Activated CD4-positive, alpha-beta memory T cell treated with anti-CD3 and anti-CD28 coated beads, Interleukin-2, amount 10 ng/mL, durations not matched to agents 7 days and 5 days (primary cell): Measurements from ENCODE around the gene HIPK2. TPM values are rescaled to one million over a fixed set of nuclear protein-coding genes. Genes with fewer than 3 reads are reported as not detected.

Experiments used
- CTCF ChIA-PET: fragments of 350-600 bp; sonication (Branson Sonifier 250); formaldehyde crosslinking; loops from one replicate; lab custom pipeline; 2021; ENCODE audit warnings: antibody characterized with exemption, inconsistent platforms; lab: Charles Lee
- POLR2A ChIA-PET: fragments of 350-600 bp; sonication (Branson Sonifier 250); formaldehyde crosslinking; loops from one replicate; lab custom pipeline; 2021; ENCODE audit warnings: antibody characterized with exemption; lab: Charles Lee
- DNase-seq: peaks from one replicate; pipeline ENCODE4 v3.0.0-alpha.2; 2020
- H3K27ac Mint-ChIP-seq: one replicate; pipeline ENCODE4 v1.8.0; 2021; ENCODE audit warnings: mild to moderate bottlenecking, mixed read lengths
- H3K27me3 Mint-ChIP-seq: one replicate; pipeline ENCODE4 v1.8.0; 2021; ENCODE audit warnings: mixed read lengths
- H3K36me3 Mint-ChIP-seq: one replicate; pipeline ENCODE4 v1.8.0; 2021; ENCODE audit warnings: low read depth, mixed read lengths
- H3K4me1 Mint-ChIP-seq: one replicate; pipeline ENCODE4 v1.8.0; 2021; ENCODE audit warnings: mixed read lengths
- H3K4me3 Mint-ChIP-seq: one replicate; pipeline ENCODE4 v1.8.0; 2021; ENCODE audit warnings: mild to moderate bottlenecking, mixed read lengths
- H3K9me3 Mint-ChIP-seq: one replicate; pipeline ENCODE4 v1.8.0; 2021; ENCODE audit warnings: mixed read lengths
- total RNA-seq, 2 experiments: library from RNA; stranded (reverse); gene quantifications; one replicate each; pipeline ENCODE4 v1.2.3, GENCODE V29; 2021

The HIPK2 gene
- total RNA-seq, 2 experiments from 2014 or later, result 24.0 to 25.2 TPM

DNA sequence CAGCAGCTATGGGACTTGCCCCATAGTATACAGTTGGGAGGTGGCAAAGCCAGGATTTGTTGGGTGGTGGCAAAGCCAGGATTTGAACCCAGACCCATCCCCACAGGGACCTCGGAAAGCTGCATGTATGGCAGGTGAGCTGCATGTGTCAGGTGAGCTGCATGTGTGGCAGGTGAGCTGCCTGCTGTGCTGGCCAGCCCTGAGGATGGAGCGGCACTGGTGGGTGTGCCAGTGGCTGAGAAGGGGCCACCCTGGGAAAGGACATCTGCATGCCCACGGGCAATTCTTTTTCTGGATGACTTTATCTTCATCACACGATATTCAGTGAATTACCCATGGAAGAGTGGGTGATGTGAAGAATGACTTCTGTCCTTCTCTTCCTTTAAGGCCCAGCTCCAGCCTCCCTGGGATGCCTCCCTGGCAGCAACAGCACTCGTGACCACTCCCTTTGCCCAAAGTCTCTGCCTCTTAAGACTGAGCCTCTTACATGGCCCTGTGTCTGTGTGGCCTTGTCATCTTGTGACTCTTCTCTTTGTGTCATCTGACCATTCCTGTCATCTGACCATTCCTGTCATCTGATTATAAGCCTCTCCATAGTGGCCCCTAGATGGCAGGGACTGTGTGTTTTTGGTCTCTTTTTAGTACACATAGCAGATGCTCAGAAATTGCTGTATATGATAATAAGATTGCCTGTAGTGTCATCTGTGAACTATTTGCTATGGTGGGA, 229.3 kb downstream of the HIPK2 start:
- ChIA-PET POLR2A (no interaction called here), CTCF (interaction anchor here (0.7 kb wide), 1 partner anchor 53 kb away, joined by 7 read pairs; no protein-coding TSS in a partner anchor)
- no peak overlapping the region for H3K27ac Mint-ChIP-seq
- no peaks in the 10 kb centered on the region for H3K9me3 Mint-ChIP-seq
- peaks cover 3% of the 10 kb centered on the region for H3K27me3 Mint-ChIP-seq
- no peaks in the 10 kb centered on the region for H3K4me1 Mint-ChIP-seq
- H3K4me3 Mint-ChIP-seq, result no peak overlapping the region
- H3K36me3 Mint-ChIP-seq, result no peaks in the 10 kb centered on the region
- no peak for DNase-seq

DNA sequence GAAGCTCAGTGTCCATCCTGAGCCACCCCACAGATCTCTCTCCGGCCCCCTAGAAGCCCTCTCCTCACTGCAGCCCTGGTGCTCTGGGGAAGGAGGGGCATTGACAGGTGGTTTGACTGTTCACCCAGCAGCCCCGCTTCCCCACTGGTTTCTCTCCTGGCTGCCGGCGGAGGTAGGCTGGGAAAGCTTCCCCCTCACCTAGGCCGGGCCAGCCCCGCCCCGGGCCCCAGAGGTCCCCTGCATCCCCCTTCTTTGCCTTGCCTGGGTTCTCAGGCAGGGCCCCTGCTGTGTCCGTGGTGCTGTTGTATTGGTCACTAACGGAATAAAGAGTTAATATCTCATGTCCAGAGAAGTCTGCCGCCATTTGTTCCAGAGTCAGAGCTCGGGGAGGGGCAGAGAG, 233.2 kb downstream of the HIPK2 start:
- H3K27ac Mint-ChIP-seq, result no peak overlapping the region
- CTCF ChIA-PET, result no interaction called here
- no peaks in the 10 kb centered on the region for H3K4me1 Mint-ChIP-seq
- H3K27me3 Mint-ChIP-seq, result no peaks in the 10 kb centered on the region
- no peaks in the 10 kb centered on the region for H3K9me3 Mint-ChIP-seq
- DNase-seq, result no peak
- no peaks in the 10 kb centered on the region for H3K36me3 Mint-ChIP-seq
- POLR2A ChIA-PET, result no interaction called here
- H3K4me3 Mint-ChIP-seq, result no peak overlapping the region

DNA sequence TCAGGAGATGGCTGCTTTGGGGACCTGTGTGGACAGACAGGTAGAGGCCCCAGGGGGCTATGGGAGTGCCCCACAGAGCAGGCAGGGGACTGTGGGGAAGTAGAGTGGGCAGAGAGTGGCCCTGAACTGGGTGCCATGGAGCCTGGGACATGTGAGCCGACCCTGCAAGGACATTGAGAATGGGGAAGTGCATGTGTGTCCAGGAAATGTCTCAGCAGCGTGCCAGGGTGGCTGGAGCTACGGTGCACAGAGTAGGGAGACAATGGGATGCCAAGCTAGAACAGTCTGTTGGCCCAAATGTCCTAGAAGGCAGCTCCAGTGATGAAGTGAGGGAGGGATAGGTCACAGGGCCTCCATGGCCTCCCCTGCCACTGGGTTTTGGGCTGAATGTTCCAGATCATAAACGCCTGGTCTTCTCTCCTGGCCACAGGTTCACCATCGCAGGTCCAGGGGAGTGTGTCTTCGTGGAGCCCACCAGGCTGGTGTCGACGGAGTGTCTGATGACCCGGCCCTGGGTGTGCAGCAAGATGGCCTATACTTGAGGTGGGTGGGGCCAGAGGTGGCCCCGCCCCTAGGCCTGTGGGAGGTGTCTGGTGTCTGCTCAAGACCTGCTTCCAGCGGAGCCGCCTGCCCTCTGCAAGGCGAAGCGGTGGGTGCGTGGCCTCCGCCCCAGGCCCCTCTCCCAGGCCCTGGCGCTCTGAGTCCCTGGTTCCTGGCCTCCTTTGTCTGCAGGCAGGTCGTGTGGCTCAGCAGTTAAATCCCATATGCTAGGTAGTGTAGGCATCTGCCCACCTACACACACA, 233.8 kb downstream of the HIPK2 start:
- Mint-ChIP-seq H3K4me1 (no peaks in the 10 kb centered on the region), H3K9me3 (no peaks in the 10 kb centered on the region), H3K27ac (no peak overlapping the region), H3K36me3 (no peaks in the 10 kb centered on the region), H3K4me3 (no peak overlapping the region), H3K27me3 (no peaks in the 10 kb centered on the region)
- DNase-seq, result no peak
- CTCF ChIA-PET, result interaction anchor here (0.8 kb wide), 1 partner anchor 57 kb away, joined by 3 read pairs; no protein-coding TSS in a partner anchor
- POLR2A ChIA-PET, result no interaction called here

DNA sequence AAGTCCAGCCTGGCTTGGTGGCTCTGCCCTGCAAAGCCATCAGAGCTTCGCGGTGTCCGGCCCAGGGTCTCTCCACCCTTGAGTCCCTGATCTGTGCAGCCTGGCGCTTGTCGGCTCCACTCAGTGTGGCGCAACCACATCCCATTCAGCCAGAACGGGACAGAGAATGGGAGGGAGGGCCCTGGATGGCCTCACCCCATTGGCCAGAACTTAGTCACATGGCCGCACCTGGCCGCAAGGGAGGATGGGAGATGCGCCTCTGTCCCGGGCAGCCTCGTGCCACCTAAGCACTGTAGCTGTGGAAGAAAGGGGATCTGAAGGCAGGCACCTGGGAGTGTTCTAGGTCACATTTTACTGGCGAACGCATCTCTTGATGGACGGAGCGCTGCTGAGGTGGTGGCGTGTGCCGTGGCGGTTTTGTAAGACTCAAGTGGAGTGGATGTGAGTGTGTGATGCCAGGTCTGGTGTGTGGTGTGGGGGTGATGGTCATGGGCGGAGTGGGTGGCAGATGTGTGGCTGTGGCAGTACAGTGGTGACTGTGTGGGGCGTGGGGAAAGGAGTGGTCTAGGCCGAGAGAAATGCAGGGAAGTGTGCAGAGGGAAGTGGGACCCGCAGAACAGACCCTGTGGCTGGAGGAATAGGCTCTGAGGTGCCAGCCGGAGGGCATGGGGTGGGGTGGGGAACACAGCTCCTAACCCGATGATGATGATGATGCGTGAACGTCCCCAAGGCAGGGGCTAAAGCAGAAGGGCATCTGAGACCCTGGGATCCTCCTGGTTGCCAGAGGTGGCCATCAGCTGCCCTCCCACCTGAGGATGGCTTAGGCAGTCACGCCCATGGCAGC, 235.3 kb downstream of the HIPK2 start:
- H3K36me3 Mint-ChIP-seq, result no peaks in the 10 kb centered on the region
- H3K4me1 Mint-ChIP-seq, result no peaks in the 10 kb centered on the region
- H3K27ac Mint-ChIP-seq, result no peak overlapping the region
- H3K27me3 Mint-ChIP-seq, result peaks cover 1% of the 10 kb centered on the region
- no peak for DNase-seq
- CTCF ChIA-PET, result no interaction called here
- POLR2A ChIA-PET, result no interaction called here
- H3K4me3 Mint-ChIP-seq, result no peak overlapping the region
- no peaks in the 10 kb centered on the region for H3K9me3 Mint-ChIP-seq

DNA sequence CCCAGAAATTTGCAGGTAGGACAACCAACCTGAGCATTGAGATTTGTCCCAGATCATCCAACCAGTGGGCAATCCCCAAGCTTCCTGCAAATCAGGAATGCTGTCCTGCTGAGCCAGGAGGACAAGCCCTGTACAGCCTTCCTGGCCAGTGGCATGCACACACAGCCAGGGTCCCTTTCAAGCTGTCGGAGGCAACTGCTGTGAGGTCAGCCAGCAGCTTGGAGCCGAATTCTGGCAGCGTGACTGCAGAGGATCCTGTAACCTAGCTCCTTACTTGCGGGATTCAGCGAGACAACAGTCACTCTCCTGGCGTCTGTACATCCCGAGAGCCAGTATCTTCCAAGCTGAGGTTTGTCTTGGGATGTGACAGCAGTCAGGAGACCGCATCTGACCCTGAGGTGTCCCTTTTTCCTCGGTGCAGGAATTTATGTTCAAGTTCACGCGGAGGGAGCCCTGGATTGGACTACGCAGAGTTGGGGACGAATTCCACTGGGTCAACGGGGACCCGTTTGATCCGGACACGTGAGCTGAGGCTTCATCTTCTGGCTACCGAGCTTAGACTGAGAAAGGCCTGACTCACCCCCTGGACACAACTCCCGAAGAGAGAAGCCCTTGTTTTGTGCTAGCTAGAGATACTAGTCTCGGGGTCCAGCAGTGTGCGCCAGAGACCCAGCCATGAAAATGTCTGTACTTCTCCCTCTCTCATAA, 236.0 kb downstream of the HIPK2 start:
- Mint-ChIP-seq H3K9me3 (no peaks in the 10 kb centered on the region), H3K4me3 (no peak overlapping the region), H3K36me3 (no peaks in the 10 kb centered on the region), H3K4me1 (no peaks in the 10 kb centered on the region), H3K27ac (no peak overlapping the region), H3K27me3 (peaks cover 7% of the 10 kb centered on the region)
- DNase-seq, result no peak
- ChIA-PET POLR2A (no interaction called here), CTCF (no interaction called here)

DNA sequence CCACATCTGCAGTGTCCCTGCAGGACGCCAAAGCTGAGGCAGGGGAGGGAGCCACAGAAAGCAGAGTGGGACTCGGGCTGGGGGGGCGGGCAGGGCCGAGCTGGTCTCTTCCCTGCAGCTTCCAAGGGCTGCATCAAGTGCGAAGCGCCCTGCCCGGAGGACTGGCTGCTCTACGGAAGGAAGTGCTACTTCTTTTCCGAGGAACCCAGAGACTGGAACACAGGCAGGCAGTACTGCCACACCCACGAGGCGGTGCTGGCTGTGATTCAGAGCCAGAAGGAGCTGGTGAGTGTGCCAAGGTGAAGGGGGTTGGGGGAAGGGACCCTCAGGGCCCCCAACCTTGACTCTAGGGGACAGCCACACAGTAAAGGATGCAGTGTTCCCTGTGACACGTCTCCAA, 237.6 kb downstream of the HIPK2 start:
- no peaks in the 10 kb centered on the region for H3K9me3 Mint-ChIP-seq

DNA sequence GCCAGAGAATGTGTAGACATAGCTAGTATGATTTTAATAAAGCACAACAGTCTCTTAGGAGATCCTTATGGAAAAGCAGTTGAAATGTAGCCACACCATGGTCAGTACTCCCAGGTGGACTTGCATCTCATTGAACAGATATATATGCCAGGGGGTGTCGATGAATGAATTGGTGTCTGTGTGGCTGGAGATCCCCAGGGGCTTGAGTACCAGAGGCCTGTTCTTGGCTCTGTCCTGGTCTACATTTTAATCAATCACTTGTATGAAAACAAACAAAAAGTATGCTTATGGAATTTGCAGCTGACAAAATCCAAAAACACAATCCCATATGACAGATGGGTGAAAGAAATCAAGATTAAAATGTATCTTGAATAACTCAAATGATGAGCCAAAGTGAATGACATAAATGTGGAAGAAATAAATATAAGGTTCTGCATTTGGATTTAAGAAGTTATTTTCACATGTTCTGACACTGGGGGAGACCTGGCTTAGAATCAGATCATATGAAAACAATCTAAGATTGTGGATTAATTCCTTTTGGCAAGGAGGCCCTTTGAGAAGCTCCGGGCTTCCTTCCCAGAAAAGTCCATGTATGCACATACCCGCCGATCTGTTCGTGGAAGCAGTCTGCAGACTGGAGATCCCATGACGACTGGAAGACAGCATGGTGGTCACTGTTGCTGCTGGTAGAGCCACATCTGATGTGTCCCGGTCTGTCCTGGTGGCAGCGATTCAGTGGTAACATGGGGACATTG, 238.7 kb downstream of the HIPK2 start:
- POLR2A ChIA-PET, result no interaction called here
- CTCF ChIA-PET, result interaction anchor here (0.7 kb wide), 1 partner anchor 123 kb away, joined by 3 read pairs; no protein-coding TSS in a partner anchor

More for the DNA sequence above, 237.6 kb downstream of the HIPK2 start:
- H3K27me3 Mint-ChIP-seq, result peaks cover 10% of the 10 kb centered on the region
- H3K4me3 Mint-ChIP-seq, result no peak overlapping the region
- H3K27ac Mint-ChIP-seq, result no peak overlapping the region
- ChIA-PET POLR2A (no interaction called here), CTCF (no interaction called here)
- no peaks in the 10 kb centered on the region for H3K36me3 Mint-ChIP-seq
- no peaks in the 10 kb centered on the region for H3K4me1 Mint-ChIP-seq
- no peak for DNase-seq

DNA sequence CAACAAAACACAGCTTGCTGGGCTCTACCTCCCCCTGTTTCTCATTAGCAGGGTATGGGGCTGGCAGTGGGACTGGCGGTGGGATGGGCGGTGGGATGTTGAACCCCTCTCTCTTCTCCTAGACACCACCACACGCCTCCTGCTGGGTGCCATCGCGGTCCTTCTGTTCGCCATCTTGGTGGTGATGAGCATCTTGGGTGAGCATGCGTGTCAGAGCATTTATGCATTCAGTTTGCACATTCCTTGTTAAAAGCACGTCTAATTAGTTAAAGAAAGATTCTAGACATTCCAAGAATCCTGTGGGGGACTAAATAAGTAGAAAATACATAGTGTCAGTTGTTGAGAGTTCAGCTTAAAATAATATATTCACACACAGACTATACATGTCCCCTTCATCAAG, 241.6 kb downstream of the HIPK2 start:
- ChIA-PET POLR2A (no interaction called here), CTCF (no interaction called here)
- H3K4me1 Mint-ChIP-seq, result no peaks in the 10 kb centered on the region
- H3K27me3 Mint-ChIP-seq, result peaks cover 32% of the 10 kb centered on the region
- no peaks in the 10 kb centered on the region for H3K9me3 Mint-ChIP-seq
- no peaks in the 10 kb centered on the region for H3K36me3 Mint-ChIP-seq
- H3K4me3 Mint-ChIP-seq, result no peak overlapping the region
- DNase-seq, result no peak
- H3K27ac Mint-ChIP-seq, result no peak overlapping the region

More for the DNA sequence above, 238.7 kb downstream of the HIPK2 start:
- Mint-ChIP-seq H3K27ac (no peak overlapping the region), H3K4me1 (no peaks in the 10 kb centered on the region), H3K36me3 (no peaks in the 10 kb centered on the region), H3K9me3 (no peaks in the 10 kb centered on the region), H3K27me3 (peaks cover 17% of the 10 kb centered on the region), H3K4me3 (no peak overlapping the region)
- DNase-seq, result no peak

DNA sequence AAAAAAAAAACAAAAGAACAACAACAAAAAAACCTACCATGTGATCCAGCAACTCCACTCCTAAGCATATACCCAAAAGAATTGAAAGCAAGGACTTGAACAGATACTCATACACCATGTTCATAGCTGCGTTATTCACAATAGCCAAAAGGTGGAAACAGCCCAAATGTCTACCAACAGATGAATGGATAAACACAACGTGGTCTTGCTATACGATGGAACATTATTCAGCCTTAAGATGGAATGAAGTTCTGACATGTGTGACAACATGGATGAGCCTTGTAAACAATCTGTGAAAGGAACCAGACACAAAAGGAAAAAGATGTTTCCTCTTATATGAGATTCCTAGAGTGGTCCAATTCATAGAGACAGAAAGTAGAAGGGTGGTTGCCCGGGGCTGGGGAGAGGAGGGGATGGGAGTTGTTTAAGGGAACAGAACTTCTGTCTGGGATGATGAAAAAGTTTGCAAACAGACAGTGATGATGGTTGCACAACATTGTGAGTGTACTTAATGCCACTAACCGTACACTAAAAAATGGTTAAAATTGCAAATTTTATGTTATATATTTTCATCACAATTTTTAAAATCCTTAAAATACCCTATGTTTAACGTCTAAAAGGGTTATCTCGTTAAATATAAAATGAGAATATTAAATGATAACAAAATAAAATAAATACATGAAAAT, 242.7 kb downstream of the HIPK2 start:
- POLR2A ChIA-PET, result no interaction called here
- CTCF ChIA-PET, result no interaction called here
- DNase-seq, result no peak
- H3K9me3 Mint-ChIP-seq, result no peaks in the 10 kb centered on the region
- H3K4me3 Mint-ChIP-seq, result no peak overlapping the region
- H3K27ac Mint-ChIP-seq, result no peak overlapping the region
- H3K27me3 Mint-ChIP-seq, result peaks cover 34% of the 10 kb centered on the region
- H3K4me1 Mint-ChIP-seq, result no peaks in the 10 kb centered on the region
- H3K36me3 Mint-ChIP-seq, result no peaks in the 10 kb centered on the region

DNA sequence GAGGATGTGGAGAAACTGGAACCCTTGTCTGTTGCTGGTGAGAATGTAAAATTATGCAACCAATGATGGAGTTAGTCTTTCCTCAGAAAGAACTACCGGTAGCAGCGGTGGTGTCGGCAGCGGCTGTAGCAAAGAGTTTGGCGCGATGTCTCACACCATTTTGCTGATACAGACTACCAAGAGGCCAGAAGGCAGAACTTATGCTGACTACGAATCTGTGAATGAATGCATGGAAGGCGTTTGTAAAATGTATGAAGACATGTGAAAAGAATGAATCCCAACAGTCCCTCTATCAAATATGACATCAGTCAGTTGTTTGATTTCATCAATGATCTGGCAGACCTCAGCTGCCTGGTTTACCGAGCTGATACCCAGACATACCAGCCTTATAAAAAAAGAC, 243.7 kb downstream of the HIPK2 start:
- peaks cover 36% of the 10 kb centered on the region for H3K27me3 Mint-ChIP-seq
- no peaks in the 10 kb centered on the region for H3K4me1 Mint-ChIP-seq
- no peak overlapping the region for H3K27ac Mint-ChIP-seq
- POLR2A ChIA-PET, result no interaction called here
- H3K4me3 Mint-ChIP-seq, result no peak overlapping the region
- no peaks in the 10 kb centered on the region for H3K36me3 Mint-ChIP-seq
- no peaks in the 10 kb centered on the region for H3K9me3 Mint-ChIP-seq
- no peak for DNase-seq
- CTCF ChIA-PET, result no interaction called here

DNA sequence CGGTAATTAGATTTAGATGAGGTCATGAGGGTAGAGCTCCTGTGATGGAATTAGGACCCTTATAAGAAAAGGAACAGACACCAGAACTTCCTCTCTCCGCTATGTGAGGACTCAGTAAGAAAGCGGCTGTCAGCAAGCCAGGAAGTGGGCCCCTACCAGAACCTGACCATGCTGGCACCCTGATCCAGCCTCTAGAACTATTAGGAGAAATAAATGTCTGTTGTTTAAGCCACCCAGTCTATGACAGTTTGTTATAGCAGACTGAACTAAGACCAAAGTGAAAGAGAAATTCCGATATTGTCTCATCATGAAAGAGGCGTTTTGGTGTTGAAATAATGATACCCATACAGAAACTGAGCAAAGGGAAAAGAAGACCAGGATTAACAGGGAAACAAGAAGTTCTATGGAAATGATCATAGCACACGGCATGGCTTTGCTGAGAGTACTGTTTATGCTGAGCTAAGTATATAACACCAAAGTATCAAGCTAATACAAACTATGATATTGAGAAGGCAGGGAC, 245.1 kb downstream of the HIPK2 start:
- Mint-ChIP-seq H3K4me3 (no peak overlapping the region), H3K27ac (no peak overlapping the region), H3K4me1 (no peaks in the 10 kb centered on the region), H3K27me3 (peaks cover 36% of the 10 kb centered on the region), H3K36me3 (no peaks in the 10 kb centered on the region), H3K9me3 (no peaks in the 10 kb centered on the region)
- CTCF ChIA-PET, result interaction anchor here (0.6 kb wide), 1 partner anchor 1338 kb away, joined by 3 read pairs; no protein-coding TSS in a partner anchor
- no peak for DNase-seq
- POLR2A ChIA-PET, result no interaction called here
